Neural progenitor cell (in vitro differentiated cells): ENCODE results near the gene PKDREJ.

Source experiments
- CTCF ChIP-seq: fragments of 200-600 bp; sonication (generic); IDR thresholded peaks from 2 replicates; pipeline ENCODE4 v1.5.1; 2017; ENCODE audit warnings: antibody characterized with exemption, mild to moderate bottlenecking
- EZH2phosphoT487 ChIP-seq: fragments of 200-600 bp; sonication (generic); IDR thresholded peaks from 2 replicates; pipeline ENCODE4 v1.6.1; 2017; ENCODE audit warnings: antibody characterized with exemption

GRCh38 chr22:46251816-46252380 is 11.2 kb downstream of the PKDREJ start:
- TF ChIP-seq CTCF: no peak
- TF ChIP-seq EZH2phosphoT487: no peak
